MG63 (cell line): Measurements from ENCODE around the gene GGT7. TPM values are rescaled to one million over a fixed set of nuclear protein-coding genes. Genes with fewer than 3 reads are reported as not detected.
"Not testable (repeated sequence)": the region's sequence is repeated elsewhere in the genome, so short reads cannot be mapped to it uniquely, and the experiment has no call there.

ENCODE experiments used
- DNase-seq: peaks from one replicate; pipeline ENCODE4 v3.0.0-alpha.2; 2020
- H3K27me3 ChIP-seq: fragments of 250-450 bp; sonication (Bioruptor Pico); 2 replicates; pipeline ENCODE4 v1.5.1; 2020; ENCODE audit warnings: mild to moderate bottlenecking, moderate library complexity
- H3K36me3 ChIP-seq: fragments of 250-450 bp; sonication (Bioruptor Pico); 2 replicates; pipeline ENCODE4 v1.5.1; 2020; ENCODE audit warnings: mild to moderate bottlenecking, moderate library complexity
- H3K4me3 ChIP-seq: fragments of 250-450 bp; sonication (Bioruptor Pico); 2 replicates; pipeline ENCODE4 v1.5.1; 2020; ENCODE audit warnings: mild to moderate bottlenecking, moderate library complexity
- H3K9me3 ChIP-seq: fragments of 250-450 bp; sonication (Bioruptor Pico); 2 replicates; pipeline ENCODE4 v1.5.1; 2020; ENCODE audit warnings: mild to moderate bottlenecking, moderate library complexity
- total RNA-seq: library from RNA; depleted of rRNA; stranded (reverse); fragments of >200 nt; shearing (Covaris generic); gene quantifications from 2 replicates; pipeline ENCODE4 v1.2.3, GENCODE V29; 2014; ENCODE audit warnings: low replicate concordance; rRNA removed

GGT7 gene
- 0.12 and 3.4 TPM in 2 replicates for total RNA-seq

GRCh38 chr20:34872622-34873224 lies at the start of gene GGT7:
Gene GGT7, minus strand, starts transcription at chr20:34872856. Its CDS starts 41 bp downstream, at chr20:34872815.
- DNase-seq = peak; percentile 77

GRCh38 chr20:34921436-34921835 lies 48.8 kb upstream of the GGT7 start:
- no peak for DNase-seq
- H3K9me3 ChIP-seq = peaks cover 2% of the 10 kb centered on the region; the same call in 1 of the 2 replicates
- peaks cover 35% of the 10 kb centered on the region for H3K36me3 ChIP-seq
- no peaks in the 10 kb centered on the region for H3K27me3 ChIP-seq
- no peak overlapping the region for H3K4me3 ChIP-seq

More at GRCh38 chr20:34872622-34873224, at the start of gene GGT7:
- no peaks in the 10 kb centered on the region for H3K36me3 ChIP-seq
- no peaks in the 10 kb centered on the region for H3K9me3 ChIP-seq
- peak within 1 kb of the TSS; percentile 49 for H3K4me3 ChIP-seq
- peaks cover 6% of the 10 kb centered on the region; the same call in 1 of the 2 replicates for H3K27me3 ChIP-seq

GRCh38 chr20:34920055-34920454 lies 47.4 kb upstream of the GGT7 start:
- H3K27me3 ChIP-seq = no peaks in the 10 kb centered on the region

GRCh38 chr20:34916774-34917354 lies 44.2 kb upstream of the GGT7 start:
- no peaks in the 10 kb centered on the region for H3K9me3 ChIP-seq
- no peak overlapping the region for H3K4me3 ChIP-seq
- H3K36me3 ChIP-seq = 0 out of 2 replicates have a peak, but pooled peaks cover 11% of the 10 kb centered on the region
- no peak for DNase-seq
- H3K27me3 ChIP-seq = no peaks in the 10 kb centered on the region

More at GRCh38 chr20:34920055-34920454, 47.4 kb upstream of the GGT7 start:
- peaks cover 21% of the 10 kb centered on the region for H3K36me3 ChIP-seq
- H3K9me3 ChIP-seq = peaks cover 2% of the 10 kb centered on the region; the same call in 1 of the 2 replicates
- no peak overlapping the region for H3K4me3 ChIP-seq
- no peak for DNase-seq

DNA sequence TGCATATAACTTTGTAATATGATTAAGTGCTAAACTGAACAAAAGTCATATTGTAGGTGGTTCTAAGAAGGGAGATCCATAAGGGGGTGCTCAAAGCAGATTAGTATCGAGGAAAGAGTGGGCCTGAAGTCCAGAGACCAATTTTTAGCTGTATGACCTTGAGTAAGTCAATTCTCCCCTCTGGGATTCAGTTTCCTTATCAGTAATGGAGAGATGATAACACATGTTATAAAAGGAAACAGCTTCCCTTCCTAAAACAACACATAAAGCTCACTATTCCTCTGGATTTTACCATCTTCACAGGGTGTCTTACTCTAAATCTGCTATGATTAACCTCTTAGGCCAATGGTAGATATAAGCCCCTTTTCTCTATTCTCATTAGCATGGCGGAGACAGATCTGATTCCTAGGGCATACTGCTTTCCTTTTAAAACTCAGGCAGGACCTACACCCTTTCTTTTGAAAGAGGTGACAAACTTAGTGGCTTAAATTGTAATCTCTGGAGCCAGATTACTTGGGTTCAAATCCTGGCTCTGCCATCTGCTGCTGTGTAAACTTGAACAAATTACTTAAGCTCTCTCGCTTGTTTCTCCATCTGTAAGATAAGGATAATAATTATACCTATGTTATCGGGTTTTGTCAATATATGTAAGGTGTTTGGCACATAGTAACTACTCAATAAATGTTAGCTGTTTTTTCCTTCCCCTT lies 43.2 kb upstream of the GGT7 start:
- H3K27me3 ChIP-seq = no peaks in the 10 kb centered on the region
- no peak overlapping the region for H3K4me3 ChIP-seq
- H3K9me3 ChIP-seq = no peaks in the 10 kb centered on the region
- DNase-seq = no peak
- H3K36me3 ChIP-seq = 0 out of 2 replicates have a peak, but pooled peaks cover 2% of the 10 kb centered on the region

DNA sequence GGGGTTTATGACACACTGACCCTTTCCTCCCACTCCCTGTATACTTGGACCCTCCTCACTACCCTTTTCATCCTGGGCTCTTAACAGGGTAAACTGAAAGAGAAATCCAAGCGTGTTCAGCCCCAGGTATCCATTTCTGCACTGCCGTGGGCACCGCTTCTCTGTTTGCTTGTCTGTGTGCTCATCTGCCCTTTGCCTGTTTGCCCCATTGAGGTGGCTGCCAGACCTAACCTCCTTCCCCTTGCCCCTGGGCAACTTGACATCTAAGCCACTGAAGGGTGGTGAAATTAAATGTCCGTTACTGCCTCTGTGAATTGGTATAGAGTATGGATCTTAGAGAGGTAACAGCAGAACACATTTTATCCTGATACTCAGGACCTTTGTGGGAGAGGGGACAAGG lies 42.5 kb upstream of the GGT7 start:
- Histone ChIP-seq H3K9me3 (no peaks in the 10 kb centered on the region), H3K4me3 (no peak overlapping the region), H3K36me3 (no peaks in the 10 kb centered on the region), H3K27me3 (no peaks in the 10 kb centered on the region)
- no peak for DNase-seq

DNA sequence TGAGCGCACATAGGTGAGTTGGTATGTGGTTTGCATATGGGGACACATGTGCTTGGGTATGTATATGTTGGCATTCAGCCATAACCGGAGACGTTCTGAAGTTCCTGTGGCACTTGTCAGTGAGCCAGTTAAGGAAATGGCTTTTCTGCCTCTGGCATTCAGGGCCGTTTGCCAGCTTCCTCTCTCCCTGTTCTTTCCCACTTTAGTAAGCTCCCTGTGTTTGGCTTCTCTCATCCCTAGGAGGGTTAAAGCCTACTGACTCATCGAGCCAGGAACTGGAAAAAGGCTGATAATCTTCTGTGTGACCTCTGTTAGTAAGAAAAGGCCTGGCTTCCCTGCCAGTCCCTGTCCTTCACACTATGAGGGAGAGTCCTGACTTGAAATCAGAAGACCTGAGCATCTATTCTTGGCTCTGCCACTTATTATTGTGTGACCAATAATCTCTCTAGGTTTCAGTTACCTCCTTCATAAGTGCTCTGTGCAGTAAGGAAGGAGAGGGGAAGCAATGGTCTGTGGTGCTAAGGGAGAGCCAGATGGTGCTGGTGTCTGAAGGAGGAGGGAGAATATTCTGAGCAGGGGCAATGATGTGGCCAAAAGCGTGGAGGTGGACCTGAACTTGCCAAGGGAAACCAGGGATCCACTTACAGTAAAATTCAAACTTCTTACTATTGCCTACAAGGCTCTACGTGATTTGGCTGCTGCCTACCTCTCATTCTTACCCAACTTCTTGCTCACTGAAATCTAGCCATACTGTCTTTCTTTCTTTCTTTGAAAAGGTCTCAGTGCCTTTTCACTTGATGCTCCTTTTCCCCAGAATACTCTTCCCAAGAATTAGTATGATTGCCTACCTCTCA lies 35.2 kb upstream of the GGT7 start:
- Histone ChIP-seq H3K4me3 (no peak overlapping the region), H3K36me3 (no peaks in the 10 kb centered on the region), H3K27me3 (no peaks in the 10 kb centered on the region), H3K9me3 (no peaks in the 10 kb centered on the region)
- peak; percentile 90 for DNase-seq

DNA sequence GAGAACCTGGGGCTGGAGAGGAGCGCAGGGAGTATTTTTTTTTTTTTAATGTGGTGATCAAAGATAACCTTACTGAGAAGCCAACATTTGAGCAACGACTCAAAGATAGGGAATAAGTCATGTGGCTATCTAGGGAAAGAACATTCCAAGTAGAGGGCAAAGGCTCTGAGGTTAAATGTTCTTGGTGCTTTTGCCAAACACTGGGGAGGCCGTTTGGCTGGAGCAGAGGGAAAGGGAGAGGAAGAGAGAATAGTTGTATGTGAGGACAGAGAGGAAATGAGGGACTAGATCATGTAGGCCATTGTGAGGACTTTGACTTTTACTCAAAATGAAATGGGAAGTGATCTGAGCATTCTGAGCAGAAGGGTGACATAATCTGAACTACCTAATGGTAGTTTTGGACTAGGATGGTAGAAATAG lies 31.6 kb upstream of the GGT7 start:
- H3K4me3 ChIP-seq = no peak overlapping the region
- DNase-seq = no peak
- H3K9me3 ChIP-seq = no peaks in the 10 kb centered on the region
- no peaks in the 10 kb centered on the region for H3K36me3 ChIP-seq
- H3K27me3 ChIP-seq = no peaks in the 10 kb centered on the region

- not testable (repeated sequence) for H3K27me3 ChIP-seq, H3K4me3 ChIP-seq, H3K9me3 ChIP-seq, H3K36me3 ChIP-seq, DNase-seq
Observed at GRCh38 chr20:34898731-34899130, 26.1 kb upstream of the GGT7 start.

DNA sequence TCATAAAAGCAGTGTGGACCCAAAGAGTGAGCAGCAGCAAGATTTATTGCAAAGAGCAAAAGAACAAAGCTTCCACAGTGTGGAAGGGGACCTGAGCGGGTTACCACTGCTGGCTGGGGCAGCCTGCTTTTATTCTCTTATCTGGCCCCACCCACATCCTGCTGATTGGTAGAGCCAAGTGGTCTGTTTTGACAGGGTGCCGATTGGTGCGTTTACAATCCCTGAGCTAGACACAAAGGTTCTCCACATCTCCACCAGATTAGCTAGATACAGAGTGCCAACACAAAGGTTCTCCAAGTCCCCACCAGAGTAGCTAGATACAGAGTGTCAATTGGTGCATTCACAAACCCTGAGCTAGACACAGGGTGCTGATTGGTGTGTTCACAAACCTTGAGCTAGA lies 25.5 kb upstream of the GGT7 start:
- H3K27me3 ChIP-seq, H3K4me3 ChIP-seq, DNase-seq, H3K36me3 ChIP-seq, H3K9me3 ChIP-seq: not testable (repeated sequence)

- peak; percentile 13 for DNase-seq
- Histone ChIP-seq H3K9me3 (no peaks in the 10 kb centered on the region), H3K36me3 (no peaks in the 10 kb centered on the region), H3K4me3 (no peak overlapping the region), H3K27me3 (no peaks in the 10 kb centered on the region)
Observed at GRCh38 chr20:34896086-34896621, 23.5 kb upstream of the GGT7 start.

DNA sequence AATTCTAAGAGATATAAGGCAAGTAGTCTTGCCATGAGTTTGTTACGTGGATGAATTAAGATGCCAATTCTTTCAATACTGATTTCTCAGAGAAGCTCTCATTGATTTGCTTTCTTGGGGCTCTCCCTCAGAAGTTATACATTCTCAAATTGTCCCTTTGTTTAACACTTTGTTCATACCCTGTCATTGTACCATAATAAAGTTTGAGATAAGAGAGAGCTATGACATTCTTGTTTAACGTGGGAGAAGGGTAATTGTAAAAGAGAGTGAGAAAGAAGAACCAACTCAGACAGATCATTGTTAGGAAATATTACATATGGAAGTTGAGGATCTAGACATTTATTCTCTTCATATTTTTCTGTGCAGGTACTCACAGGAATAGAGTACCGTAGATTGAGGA lies 22.8 kb upstream of the GGT7 start:
- DNase-seq = no peak
- H3K36me3 ChIP-seq = no peaks in the 10 kb centered on the region
- H3K4me3 ChIP-seq = no peak overlapping the region
- H3K27me3 ChIP-seq = no peaks in the 10 kb centered on the region
- no peaks in the 10 kb centered on the region for H3K9me3 ChIP-seq

GRCh38 chr20:34894723-34895122 lies 22.1 kb upstream of the GGT7 start:
- Histone ChIP-seq H3K27me3 (no peaks in the 10 kb centered on the region), H3K9me3 (no peaks in the 10 kb centered on the region), H3K36me3 (no peaks in the 10 kb centered on the region), H3K4me3 (no peak overlapping the region)
- no peak for DNase-seq

GRCh38 chr20:34892671-34893070 lies 20.0 kb upstream of the GGT7 start:
- Histone ChIP-seq H3K9me3 (0 out of 2 replicates have a peak, but pooled peaks cover 2% of the 10 kb centered on the region), H3K4me3 (no peak overlapping the region)

GRCh38 chr20:34891166-34892062 lies 18.8 kb upstream of the GGT7 start:
- Histone ChIP-seq H3K4me3 (no peak overlapping the region), H3K27me3 (no peaks in the 10 kb centered on the region), H3K9me3 (0 out of 2 replicates have a peak, but pooled peaks cover 2% of the 10 kb centered on the region), H3K36me3 (no peaks in the 10 kb centered on the region)
- peak; percentile 49 for DNase-seq

More at GRCh38 chr20:34892671-34893070, 20.0 kb upstream of the GGT7 start:
- DNase-seq = no peak
- Histone ChIP-seq H3K27me3 (no peaks in the 10 kb centered on the region), H3K36me3 (no peaks in the 10 kb centered on the region)
